HG02973 (cell line): ENCODE measurements around the gene FXN.
A peak's percentile ranks its signal among the peaks of the same experiment; 100 is the strongest.
"Not testable (repeated sequence)": the region's sequence is repeated elsewhere in the genome, so short reads cannot be mapped to it uniquely, and the experiment has no call there.

ENCODE experiments used
- ATAC-seq: cut with Tn5 transposase; IDR thresholded peaks from one replicate; pipeline ENCODE4 v1.9.1; 2021; ENCODE audit warnings: moderate library complexity; ENCODE audit not compliant: unreplicated experiment

The FXN gene

GRCh38 chr9:69035438-69036308 is at the start of gene FXN:
Gene FXN (plus strand): TSS chr9:69035752. CDS start chr9:69035783, 31 bp downstream.
- peak; percentile 94 for ATAC-seq

- ATAC-seq = not testable (repeated sequence)
Observed at GRCh38 chr9:68986949-68987348, 48.6 kb upstream of the FXN start.

GRCh38 chr9:68991457-68991856 is 44.1 kb upstream of the FXN start:
- no peak for ATAC-seq

GRCh38 chr9:68995776-68996175 is 39.8 kb upstream of the FXN start:
- ATAC-seq = no peak

- no peak for ATAC-seq
Observed at GRCh38 chr9:68996462-68996861, 39.1 kb upstream of the FXN start.

GRCh38 chr9:68997666-68998065 is 37.9 kb upstream of the FXN start:
- no peak for ATAC-seq

DNA sequence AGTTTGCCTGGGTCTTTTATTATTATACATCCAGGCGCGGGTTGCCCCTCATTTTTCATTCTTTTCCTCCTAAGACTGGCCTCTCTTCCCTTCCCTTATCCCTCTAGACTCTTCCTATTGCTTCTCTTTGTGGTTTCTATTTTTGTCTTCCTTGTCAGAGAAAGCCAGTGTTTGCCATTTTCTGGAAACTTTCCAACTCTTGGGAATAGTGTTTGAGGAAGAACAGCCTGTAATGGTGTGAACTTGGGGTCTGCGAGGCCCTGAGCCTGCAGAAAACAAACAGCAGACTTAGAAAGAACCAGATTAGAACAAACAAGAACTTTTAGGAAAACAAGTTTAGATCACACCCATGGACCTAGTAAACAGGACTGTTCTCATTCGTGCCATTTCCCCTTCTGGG is 37.2 kb upstream of the FXN start:
- ATAC-seq = no peak

GRCh38 chr9:68998812-68999211 is 36.7 kb upstream of the FXN start:
- no peak for ATAC-seq

DNA sequence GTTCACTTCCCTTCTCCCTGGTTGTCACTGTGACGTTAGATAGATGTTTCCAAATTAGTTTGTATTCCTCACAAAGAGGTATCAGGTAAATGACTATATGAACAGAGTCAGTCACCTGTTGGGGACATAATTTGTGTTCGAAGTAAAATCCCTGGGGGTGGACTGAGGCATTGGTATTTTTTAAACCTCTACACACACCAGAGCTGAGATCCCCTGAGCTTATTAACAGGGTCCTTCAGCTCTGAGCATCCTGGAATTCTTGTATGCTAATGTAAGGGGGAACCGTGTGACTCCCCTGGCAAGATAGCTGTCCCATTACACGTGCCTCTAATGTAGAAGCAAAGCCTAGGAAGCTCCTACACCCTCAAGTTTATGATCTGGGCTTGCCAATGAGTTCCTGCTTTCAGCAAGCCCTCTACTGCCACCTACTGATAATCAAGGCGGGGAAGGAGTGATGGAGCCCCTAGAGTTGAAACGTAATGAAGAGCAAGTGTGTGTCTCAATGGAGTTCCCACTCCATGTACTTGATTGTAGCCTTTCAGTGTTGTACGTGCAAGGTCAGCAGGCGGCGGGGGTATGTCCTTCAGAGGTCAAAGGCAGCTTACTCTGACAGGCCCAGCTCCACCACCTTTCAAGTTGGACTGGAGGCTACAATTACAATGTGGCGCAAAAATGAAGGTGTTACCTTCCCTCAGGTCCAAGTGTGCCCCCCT is 36.0 kb upstream of the FXN start:
- ATAC-seq = peak; percentile 82

GRCh38 chr9:69001921-69002320 is 33.6 kb upstream of the FXN start:
- no peak for ATAC-seq

GRCh38 chr9:69003051-69003450 is 32.5 kb upstream of the FXN start:
- no peak for ATAC-seq

GRCh38 chr9:69004836-69005235 is 30.7 kb upstream of the FXN start:
- no peak for ATAC-seq

GRCh38 chr9:69009708-69010107 is 25.8 kb upstream of the FXN start:
- no peak for ATAC-seq

GRCh38 chr9:69012696-69013381 is 22.7 kb upstream of the FXN start:
- no peak for ATAC-seq

- ATAC-seq = no peak
Observed at GRCh38 chr9:69013382-69013727, 22.2 kb upstream of the FXN start.

DNA sequence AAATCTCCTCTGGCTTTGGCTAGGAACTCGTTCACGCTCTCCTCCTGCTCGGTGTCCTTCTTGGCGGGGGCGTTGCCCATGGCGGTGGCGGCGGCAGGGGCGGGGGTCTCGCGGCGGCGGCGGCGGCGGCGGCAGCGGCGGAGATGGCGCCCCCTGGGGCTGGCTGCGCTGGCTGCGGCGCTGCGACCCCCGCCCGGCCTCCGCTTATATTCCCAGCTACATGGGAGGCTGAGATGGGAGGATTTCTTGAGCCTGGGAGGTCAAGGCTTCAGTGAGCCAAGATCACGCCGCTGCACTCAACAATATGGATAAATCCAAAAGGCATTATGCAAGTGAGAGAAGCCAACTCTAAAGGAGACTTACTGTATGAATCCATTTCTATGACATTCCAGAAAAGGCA is 21.5 kb upstream of the FXN start, which contains the start of gene PRKACG:
TSS of gene PRKACG (minus strand) at position 101 of the 400 bp plus-strand sequence. CDS start at position 80, 21 bp downstream.
- ATAC-seq = no peak

DNA sequence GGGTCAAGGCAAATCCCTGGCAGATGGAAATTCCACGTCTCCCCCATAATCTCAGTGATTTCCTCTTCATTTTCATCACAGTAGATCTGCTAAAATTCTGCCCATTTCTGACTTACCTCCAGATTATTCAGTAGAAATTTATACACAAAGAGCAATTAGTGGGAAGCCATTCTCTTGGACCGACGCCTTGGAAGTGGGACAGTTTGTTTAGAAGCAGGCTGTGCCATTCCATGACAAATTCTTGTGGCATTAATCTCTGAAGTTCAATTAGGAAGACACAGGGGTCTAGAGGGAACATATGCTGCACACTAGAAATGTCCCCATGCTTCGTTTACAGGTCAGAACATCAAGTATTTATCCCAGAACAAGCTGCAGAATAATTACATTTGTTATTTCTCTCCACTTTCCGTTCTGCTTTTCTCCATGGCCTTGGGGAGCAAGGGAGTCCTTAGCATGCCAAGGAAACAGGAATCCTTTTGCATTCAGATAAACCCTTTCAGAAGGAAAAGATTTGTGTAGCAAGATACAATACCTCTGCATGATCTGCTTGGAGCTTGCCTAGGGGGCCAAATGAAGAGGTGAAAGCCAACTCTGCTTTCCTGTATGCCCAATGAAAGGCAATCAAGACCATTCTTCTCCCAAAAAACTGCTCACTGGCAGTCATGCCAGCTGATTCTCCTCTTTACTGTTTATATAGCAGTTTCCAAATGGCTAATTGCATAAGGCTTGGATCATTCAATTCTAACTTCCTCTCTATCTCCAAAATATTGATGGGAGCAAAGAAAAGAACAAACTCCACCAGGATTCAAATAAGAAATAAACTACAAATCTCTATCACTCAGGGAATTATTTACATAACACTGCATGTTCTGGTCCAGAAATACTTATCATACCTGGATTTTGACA is 19.1 kb upstream of the FXN start:
- no peak for ATAC-seq

- ATAC-seq = no peak
Observed at GRCh38 chr9:69018737-69019136, 16.8 kb upstream of the FXN start.

DNA sequence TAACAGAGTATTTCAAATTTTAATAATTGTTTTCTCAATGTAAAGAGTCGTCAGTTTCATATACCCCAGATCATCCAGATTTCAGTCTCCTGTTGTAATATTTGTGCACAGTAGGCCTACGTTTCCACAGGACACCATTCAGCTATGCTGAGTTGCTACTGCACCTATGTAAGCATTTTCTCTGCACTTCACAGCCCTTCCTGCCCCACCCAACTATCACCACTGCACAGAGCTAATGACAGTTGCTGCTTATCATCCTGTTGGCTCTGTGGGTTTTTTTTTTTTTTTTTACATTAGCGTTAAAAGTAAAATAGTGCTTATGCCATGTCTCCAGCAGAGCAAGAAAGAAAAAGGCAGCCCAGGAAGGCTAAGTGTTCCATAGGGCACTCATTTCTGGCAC is 15.7 kb upstream of the FXN start:
- no peak for ATAC-seq

GRCh38 chr9:69020301-69021145 is 15.0 kb upstream of the FXN start:
- no peak for ATAC-seq
